DND-41 (cell line): ENCODE measurements around the gene XYLT1.

Experiments
- EZH2 ChIP-seq: IDR thresholded peaks from 3 replicates; pipeline ENCODE4 v1.6.1; 2012; ENCODE audit warnings: borderline replicate concordance, low read depth, mild to moderate bottlenecking, moderate library complexity, low read length, inconsistent platforms; ENCODE audit not compliant: severe bottlenecking
- TF ChIP-seq, protein P1 (sequence below): IDR thresholded peaks from 2 replicates; pipeline ENCODE4 v1.5.1; 2012; ENCODE audit warnings: borderline replicate concordance, low read length, moderate library complexity, mild to moderate bottlenecking; ENCODE audit not compliant: poor library complexity, severe bottlenecking; ENCODE audit errors: extremely low read depth

DNA sequence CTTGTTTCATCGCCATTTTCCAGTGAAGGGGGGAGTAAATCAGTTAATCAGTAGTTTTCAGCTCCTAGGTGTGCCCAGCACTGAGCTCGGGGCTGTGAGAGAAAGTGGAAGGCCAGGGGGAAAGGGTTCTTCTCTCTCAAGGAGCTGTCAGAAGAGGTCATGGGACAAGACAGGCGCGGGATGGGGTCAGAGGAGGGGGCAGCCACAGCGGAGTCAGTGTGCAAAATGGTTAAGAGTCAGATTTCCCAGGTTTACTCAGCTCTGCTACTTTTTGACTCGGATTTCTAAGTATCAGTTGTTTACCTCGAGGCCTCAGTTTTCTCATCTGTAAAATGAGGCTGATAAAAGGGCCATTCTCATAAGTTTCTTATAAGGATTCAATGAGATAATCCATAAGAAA is 4.3 kb upstream of the XYLT1 start:
- TF ChIP-seq, protein P1, sequence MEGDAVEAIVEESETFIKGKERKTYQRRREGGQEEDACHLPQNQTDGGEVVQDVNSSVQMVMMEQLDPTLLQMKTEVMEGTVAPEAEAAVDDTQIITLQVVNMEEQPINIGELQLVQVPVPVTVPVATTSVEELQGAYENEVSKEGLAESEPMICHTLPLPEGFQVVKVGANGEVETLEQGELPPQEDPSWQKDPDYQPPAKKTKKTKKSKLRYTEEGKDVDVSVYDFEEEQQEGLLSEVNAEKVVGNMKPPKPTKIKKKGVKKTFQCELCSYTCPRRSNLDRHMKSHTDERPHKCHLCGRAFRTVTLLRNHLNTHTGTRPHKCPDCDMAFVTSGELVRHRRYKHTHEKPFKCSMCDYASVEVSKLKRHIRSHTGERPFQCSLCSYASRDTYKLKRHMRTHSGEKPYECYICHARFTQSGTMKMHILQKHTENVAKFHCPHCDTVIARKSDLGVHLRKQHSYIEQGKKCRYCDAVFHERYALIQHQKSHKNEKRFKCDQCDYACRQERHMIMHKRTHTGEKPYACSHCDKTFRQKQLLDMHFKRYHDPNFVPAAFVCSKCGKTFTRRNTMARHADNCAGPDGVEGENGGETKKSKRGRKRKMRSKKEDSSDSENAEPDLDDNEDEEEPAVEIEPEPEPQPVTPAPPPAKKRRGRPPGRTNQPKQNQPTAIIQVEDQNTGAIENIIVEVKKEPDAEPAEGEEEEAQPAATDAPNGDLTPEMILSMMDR, result no peak
- no peak for TF ChIP-seq EZH2
